ENCODE measurements around the gene MTHFD2.

The MTHFD2 gene

DNA sequence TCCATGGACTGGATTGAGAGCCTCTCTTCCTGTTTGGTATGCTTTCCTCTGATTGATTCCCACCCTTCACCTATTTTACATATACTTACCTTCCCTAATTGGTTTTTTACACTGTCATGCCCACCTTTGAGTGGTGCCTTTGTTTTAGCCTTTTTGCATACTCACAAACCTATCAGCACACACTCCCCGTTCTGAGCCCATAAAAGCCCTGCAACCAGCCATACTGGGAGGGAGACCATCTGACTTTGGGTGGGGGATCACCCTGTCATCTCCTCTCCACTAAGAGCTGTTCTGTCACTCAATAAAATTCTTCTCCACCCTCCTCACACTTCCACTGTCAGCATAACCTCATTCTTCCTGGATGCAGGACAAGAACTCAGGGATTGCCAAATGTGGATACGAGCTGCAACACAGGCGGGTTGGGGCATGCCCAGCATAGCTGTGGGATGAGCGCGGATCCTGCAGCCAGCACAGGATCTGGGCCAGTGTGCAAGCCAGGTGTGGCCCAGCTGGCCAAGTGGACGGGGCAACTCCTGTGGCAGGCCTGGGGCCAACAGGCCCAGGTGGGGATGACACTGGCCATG is 10.3 kb upstream of the MTHFD2 start:
- no peak overlapping the region for H3K9ac ChIP-seq (ENCODE audit: low read depth, low read length)
- no peak for ATAC-seq (ENCODE audit: insufficient read depth, low read depth)
- no peak overlapping the region for H3K27ac ChIP-seq (ENCODE audit: low read length)

DNA sequence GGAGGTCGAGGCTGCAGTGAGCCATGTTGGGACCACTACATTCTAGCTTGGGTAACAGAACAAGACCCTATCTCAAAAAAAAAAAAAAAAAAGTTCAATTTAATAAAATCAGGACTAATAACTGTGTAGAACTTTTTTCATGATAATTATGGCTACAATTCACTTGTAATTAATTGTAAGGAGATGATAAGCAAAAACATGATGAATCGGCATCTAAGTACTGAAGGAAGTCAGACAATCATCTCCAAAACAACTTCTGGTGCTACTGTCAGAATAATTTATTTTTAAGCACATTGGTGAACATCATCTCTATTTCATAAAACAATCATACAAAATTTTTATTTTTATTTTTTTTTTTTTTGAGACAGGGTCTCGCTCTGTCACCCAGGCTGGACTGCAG is 9.7 kb upstream of the MTHFD2 start:
- Histone ChIP-seq H3K79me2 (ENCODE audit: insufficient read depth, low read length) (no peaks in the 10 kb centered on the region), H2AFZ (ENCODE audit: low read depth, low read length) (no peak overlapping the region), H3K4me2 (ENCODE audit: insufficient read depth, low read length) (no peak overlapping the region), H3K9ac (ENCODE audit: low read depth, low read length) (no peak overlapping the region), H3K36me3 (ENCODE audit: insufficient read depth, low read length) (no peaks in the 10 kb centered on the region), H4K20me1 (ENCODE audit: insufficient read depth, low read length) (no peaks in the 10 kb centered on the region), H3K27me3 (ENCODE audit: insufficient read depth, low read length, poor library complexity) (no peaks in the 10 kb centered on the region), H3K9me3 (ENCODE audit: insufficient read depth, low read length, severe bottlenecking) (no peaks in the 10 kb centered on the region), H3K27ac (ENCODE audit: low read length) (no peak overlapping the region), H3K4me1 (ENCODE audit: insufficient read depth, low read length) (no peaks in the 10 kb centered on the region), H3K4me3 (ENCODE audit: low read depth in 1 of 2, low read length in 2 of 2) (no peak overlapping the region)
- DNase-seq (no peak), ATAC-seq (ENCODE audit: insufficient read depth, low read depth) (no peak)
- TF ChIP-seq, protein P1, sequence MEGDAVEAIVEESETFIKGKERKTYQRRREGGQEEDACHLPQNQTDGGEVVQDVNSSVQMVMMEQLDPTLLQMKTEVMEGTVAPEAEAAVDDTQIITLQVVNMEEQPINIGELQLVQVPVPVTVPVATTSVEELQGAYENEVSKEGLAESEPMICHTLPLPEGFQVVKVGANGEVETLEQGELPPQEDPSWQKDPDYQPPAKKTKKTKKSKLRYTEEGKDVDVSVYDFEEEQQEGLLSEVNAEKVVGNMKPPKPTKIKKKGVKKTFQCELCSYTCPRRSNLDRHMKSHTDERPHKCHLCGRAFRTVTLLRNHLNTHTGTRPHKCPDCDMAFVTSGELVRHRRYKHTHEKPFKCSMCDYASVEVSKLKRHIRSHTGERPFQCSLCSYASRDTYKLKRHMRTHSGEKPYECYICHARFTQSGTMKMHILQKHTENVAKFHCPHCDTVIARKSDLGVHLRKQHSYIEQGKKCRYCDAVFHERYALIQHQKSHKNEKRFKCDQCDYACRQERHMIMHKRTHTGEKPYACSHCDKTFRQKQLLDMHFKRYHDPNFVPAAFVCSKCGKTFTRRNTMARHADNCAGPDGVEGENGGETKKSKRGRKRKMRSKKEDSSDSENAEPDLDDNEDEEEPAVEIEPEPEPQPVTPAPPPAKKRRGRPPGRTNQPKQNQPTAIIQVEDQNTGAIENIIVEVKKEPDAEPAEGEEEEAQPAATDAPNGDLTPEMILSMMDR (IDR thresholded peaks at IDR 0.05; ENCODE audit: borderline replicate concordance, extremely low read depth, low read length, poor library complexity, severe bottlenecking) = no peak
- TF ChIP-seq EZH2 (IDR thresholded peaks at IDR 0.05; ENCODE audit: borderline replicate concordance, low read depth, low read length, severe bottlenecking) = no peak

More for the DNA sequence above, 10.3 kb upstream of the MTHFD2 start:
- H3K4me2 ChIP-seq (ENCODE audit: insufficient read depth, low read length) = no peak overlapping the region
- H3K36me3 ChIP-seq (ENCODE audit: insufficient read depth, low read length) = no peaks in the 10 kb centered on the region
- no peaks in the 10 kb centered on the region for H3K4me1 ChIP-seq (ENCODE audit: insufficient read depth, low read length)
- H3K4me3 ChIP-seq (ENCODE audit: low read depth in 1 of 2, low read length in 2 of 2) = no peak overlapping the region
- H3K9me3 ChIP-seq (ENCODE audit: insufficient read depth, low read length, severe bottlenecking) = no peaks in the 10 kb centered on the region
- TF ChIP-seq EZH2 (IDR thresholded peaks at IDR 0.05; ENCODE audit: borderline replicate concordance, low read depth, low read length, severe bottlenecking) = no peak
- TF ChIP-seq, protein P1 (IDR thresholded peaks at IDR 0.05; ENCODE audit: borderline replicate concordance, extremely low read depth, low read length, poor library complexity, severe bottlenecking) = no peak
- H4K20me1 ChIP-seq (ENCODE audit: insufficient read depth, low read length) = no peaks in the 10 kb centered on the region
- H3K27me3 ChIP-seq (ENCODE audit: insufficient read depth, low read length, poor library complexity) = no peaks in the 10 kb centered on the region
- DNase-seq = no peak
- H3K79me2 ChIP-seq (ENCODE audit: insufficient read depth, low read length) = no peaks in the 10 kb centered on the region
- no peak overlapping the region for H2AFZ ChIP-seq (ENCODE audit: low read depth, low read length)

DNA sequence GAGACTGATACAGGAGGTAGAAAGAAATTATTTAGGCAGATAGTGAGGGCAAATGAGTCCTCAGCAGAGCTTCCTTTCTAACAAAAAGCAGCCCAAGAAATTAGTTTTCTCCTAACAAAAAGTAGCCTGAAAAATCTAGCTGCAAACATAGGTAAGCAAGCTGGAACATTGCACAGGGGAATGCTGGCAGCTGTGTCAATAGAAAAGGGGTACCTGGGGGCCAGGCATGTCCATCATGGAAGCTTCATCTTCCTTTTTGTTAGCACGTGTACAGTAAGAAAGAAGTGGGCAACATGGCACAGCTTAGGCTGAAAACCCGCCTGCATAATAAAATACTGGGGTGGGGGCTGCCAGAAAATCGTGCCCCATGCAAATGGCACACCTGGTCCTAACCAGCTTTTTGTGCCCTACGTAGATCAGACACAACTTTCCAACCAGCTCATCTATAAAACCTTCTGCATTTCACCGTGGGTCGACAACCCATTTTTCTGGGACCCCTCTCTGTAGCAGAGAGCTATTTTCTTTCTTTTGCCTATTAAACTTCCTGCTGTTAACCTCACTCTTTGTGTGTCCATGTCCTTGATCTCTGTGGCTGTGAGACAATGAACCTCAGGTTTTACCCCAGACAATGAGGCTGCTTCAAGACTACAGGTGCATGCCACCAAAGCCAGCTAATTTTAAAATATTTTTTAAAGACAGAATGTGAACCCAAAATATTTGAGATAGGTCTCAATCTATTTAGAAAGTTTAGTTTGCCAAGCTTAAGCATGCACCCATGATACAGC is 6.6 kb upstream of the MTHFD2 start:
- Histone ChIP-seq H3K27ac (ENCODE audit: low read length) (no peak overlapping the region), H3K4me2 (ENCODE audit: insufficient read depth, low read length) (no peak overlapping the region), H3K9ac (ENCODE audit: low read depth, low read length) (no peak overlapping the region), H2AFZ (ENCODE audit: low read depth, low read length) (no peak overlapping the region), H3K27me3 (ENCODE audit: insufficient read depth, low read length, poor library complexity) (no peaks in the 10 kb centered on the region), H3K4me3 (ENCODE audit: low read depth in 1 of 2, low read length in 2 of 2) (no peak overlapping the region), H3K79me2 (ENCODE audit: insufficient read depth, low read length) (no peaks in the 10 kb centered on the region), H3K4me1 (ENCODE audit: insufficient read depth, low read length) (no peaks in the 10 kb centered on the region), H3K9me3 (ENCODE audit: insufficient read depth, low read length, severe bottlenecking) (no peaks in the 10 kb centered on the region), H3K36me3 (ENCODE audit: insufficient read depth, low read length) (no peaks in the 10 kb centered on the region), H4K20me1 (ENCODE audit: insufficient read depth, low read length) (no peaks in the 10 kb centered on the region)
- ATAC-seq (ENCODE audit: insufficient read depth, low read depth) (no peak), DNase-seq (no peak)
- TF ChIP-seq, protein P1 (IDR thresholded peaks at IDR 0.05; ENCODE audit: borderline replicate concordance, extremely low read depth, low read length, poor library complexity, severe bottlenecking) = no peak
- TF ChIP-seq EZH2 (IDR thresholded peaks at IDR 0.05; ENCODE audit: borderline replicate concordance, low read depth, low read length, severe bottlenecking) = no peak
